Dermis blood vessel endothelial cell (primary cell): ENCODE results near the gene MED15. TPM values are rescaled to one million over a fixed set of nuclear protein-coding genes. Genes with fewer than 3 reads are reported as not detected.
"Not testable (repeated sequence)": the region's sequence is repeated elsewhere in the genome, so short reads cannot be mapped to it uniquely, and the experiment has no call there.

Experiments
- DNase-seq: peaks from one replicate; pipeline ENCODE4 v3.0.0; 2010
- total RNA-seq: library from RNA; depleted of rRNA; stranded (reverse); fragments of >200 nt; gene quantifications from 2 replicates; pipeline ENCODE4 v1.2.3, GENCODE V29; 2014

Gene MED15
- total RNA-seq, 1 donor from 2014 or later, result 33.0 TPM

GRCh38 chr22:20532256-20532993 is 25.0 kb downstream of the MED15 start:
- DNase-seq, result no peak

DNA sequence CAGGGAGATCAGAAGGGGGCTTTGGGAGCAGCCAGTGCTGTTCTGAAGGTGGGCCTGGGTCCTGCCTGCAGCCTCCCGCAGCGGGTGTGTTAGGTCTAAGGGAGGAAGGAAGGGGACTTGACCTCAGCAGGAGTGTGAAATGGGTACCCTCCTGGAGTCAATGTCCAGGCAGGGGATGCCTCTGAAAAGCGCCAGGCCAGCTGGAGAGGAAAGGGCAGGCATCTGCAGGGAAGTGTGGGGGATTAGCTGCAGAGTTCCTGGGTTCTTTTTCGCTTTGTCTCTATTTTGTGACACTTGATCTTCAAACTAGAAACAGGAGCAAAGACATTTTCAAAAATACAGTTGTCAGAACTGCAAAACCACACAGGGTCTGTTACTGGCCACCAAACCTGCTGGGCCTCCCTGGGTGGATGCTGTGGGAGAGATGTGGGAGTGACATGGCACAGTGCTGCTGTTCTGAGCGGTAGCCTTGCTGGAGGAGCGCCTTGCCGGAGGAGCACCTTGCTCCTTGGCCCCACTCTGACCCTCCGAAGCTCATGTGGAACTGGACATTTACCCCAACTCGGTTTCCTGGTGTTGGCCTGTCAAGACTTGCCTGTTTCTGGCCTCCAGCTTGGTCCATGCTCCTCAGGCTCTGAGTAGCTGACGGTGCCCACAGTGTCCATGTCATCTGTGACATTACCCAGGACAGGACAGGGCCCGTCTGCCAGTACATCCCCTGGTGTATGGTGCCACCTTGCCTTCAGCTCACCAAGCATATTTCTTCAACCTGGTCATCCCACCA is 25.9 kb downstream of the MED15 start:
- DNase-seq, result no peak

DNA sequence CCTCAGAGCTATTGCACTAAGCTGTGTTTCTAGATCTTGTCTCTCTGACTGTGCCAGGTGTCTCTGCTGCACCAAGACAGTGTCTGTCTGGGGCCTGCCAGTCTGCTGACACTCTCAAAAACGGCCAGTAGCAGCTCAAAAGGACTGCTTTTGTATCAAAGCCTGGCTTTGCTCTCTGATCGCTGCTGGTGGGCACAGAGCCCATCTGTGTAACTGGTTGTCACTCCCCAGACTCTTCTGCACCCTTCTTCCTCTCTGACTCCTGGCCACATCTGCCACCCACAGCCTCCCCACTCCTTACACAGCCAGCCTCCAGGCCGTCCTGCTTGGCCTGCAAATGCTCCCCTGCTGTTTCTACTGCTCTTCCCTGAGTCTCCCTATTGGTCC is 26.5 kb downstream of the MED15 start:
- DNase-seq, result no peak

- DNase-seq, result no peak
Measured at GRCh38 chr22:20536590-20537324, 29.3 kb downstream of the MED15 start.

DNA sequence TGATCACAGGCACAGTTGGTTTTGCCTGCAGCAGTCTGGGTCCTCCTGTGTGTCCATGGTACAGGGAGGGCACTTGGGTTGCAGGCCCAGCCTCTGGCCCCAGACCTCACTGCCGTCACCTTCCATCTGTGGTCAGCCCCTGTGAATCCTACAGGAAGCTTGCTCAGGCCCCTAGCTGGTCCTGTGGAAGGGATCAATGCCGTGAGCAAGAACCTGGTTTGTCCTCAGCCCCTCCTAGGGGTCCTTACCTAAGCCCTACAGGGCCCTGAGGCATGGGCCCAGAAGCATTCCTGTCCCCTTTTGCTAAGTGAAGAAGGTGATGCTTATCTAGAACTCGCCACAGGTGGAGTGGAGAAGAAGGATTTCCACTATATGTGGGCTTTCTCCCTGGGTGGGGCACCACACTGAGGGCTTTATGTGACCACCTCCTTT is 29.9 kb downstream of the MED15 start:
- DNase-seq, result no peak

DNA sequence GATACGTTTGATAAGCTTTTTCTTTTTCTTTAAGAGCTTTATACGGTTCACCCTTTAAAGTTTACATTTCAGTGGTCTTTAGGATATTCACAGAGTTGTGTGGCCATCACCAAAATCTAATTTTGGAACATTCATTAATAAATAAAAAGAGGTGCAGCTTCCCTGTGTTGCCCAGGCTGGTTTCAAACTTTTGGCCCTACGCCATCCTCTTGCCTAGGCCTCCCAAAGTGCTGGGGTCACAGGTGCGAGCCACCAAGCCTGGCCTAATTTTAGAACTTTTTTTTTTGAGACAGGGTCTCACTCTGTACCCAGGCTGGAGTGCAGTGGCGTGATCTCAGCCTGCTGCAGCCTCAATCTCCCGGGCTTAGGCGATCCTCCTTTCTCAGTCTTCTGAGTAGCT is 30.6 kb downstream of the MED15 start:
- DNase-seq, result no peak

DNA sequence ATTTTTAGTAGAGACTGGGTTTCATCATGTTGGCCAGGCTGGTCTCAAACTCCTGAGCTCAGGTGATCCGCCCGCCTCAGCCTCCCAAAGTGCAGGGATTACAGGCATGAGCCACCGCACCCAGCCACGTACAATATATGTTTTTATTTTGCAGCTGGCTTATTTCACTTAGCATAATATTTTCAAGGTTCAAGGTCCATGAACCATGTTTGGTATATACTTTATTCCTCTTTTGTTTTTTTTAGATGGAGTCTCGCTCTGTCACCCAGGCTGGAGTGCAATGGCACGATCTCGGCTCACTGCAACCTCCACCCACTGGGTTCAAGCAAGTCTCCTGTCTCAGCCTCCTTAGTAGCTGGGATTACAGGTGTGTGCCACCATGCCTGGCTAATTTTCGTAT is 31.5 kb downstream of the MED15 start:
- DNase-seq, result not testable (repeated sequence)

DNA sequence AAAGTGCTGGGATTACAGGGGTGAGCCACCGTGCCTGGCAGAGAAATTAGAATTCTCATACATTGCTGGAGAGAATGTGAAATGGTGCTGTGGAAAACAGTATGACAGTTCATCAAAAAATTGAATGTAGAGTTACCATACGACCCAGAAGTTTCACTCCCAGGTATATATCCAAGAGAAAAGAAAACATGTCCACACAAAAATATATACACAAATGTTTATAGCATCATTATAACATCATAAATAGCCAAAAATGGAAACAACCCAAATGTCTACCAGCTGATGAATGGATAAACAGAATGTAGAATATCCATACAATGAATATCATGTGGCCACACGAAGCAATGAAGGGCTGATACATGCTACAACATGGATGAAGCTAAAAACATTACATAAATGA is 34.6 kb downstream of the MED15 start:
- no peak for DNase-seq

- DNase-seq, result no peak
Measured at GRCh38 chr22:20542736-20543135, 35.3 kb downstream of the MED15 start.

DNA sequence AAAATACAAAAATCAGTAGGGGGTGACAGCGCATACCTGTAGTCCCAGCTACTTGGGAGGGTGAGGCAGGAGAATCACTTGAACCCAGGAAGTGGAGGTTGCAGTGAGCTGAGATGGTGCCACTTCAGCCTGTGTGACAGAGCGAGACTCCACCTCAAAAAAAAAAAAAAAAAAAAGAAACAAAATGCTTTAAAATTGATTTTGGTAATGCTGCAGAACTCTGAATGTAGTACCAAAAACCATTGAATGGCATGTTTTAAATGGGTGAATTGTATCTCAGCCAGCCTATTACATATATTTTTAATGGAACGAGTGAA is 37.9 kb downstream of the MED15 start:
- DNase-seq, result not testable (repeated sequence)

- no peak for DNase-seq
Measured at GRCh38 chr22:20545681-20546521, 38.5 kb downstream of the MED15 start.

DNA sequence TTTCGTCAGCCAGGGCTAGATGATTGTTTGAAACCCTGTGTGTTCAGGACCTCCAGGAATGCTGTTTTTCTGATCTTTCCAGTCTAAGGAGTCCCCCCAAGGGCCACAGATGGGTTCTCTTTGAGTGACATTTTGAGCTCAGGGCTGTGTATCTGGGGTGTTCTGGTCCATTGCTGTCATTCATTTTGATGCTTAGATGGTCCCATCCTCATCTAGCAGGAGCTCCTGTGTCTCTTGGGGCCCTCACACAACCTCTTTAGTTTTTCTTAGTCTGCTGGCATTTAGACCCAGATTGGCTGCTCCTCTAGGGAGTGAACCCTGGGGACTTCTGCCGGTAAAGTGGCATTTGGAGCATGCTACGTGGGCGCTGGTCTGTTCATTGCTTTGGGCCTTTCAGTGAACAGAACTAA is 39.1 kb downstream of the MED15 start:
- no peak for DNase-seq

DNA sequence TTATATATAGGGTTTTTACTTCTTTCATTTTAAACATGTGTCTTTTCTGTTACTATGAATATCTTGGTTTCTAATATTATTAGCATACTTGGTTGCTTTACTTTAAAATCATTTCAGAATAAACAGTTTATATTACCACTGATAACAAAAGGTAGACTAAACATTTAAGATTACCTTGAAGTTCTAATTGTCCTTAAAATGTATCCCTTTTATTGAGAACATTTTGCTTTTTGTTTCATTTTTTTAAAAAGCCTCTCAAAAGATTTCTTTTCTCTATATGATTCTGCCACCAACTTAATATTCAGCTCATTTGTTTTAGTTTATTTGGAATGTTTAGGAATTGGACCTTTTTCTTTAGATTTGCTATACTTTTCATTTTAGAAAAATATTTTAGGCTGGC is 39.6 kb downstream of the MED15 start:
- no peak for DNase-seq

- DNase-seq, result no peak
Measured at GRCh38 chr22:20548806-20549205, 41.4 kb downstream of the MED15 start.

DNA sequence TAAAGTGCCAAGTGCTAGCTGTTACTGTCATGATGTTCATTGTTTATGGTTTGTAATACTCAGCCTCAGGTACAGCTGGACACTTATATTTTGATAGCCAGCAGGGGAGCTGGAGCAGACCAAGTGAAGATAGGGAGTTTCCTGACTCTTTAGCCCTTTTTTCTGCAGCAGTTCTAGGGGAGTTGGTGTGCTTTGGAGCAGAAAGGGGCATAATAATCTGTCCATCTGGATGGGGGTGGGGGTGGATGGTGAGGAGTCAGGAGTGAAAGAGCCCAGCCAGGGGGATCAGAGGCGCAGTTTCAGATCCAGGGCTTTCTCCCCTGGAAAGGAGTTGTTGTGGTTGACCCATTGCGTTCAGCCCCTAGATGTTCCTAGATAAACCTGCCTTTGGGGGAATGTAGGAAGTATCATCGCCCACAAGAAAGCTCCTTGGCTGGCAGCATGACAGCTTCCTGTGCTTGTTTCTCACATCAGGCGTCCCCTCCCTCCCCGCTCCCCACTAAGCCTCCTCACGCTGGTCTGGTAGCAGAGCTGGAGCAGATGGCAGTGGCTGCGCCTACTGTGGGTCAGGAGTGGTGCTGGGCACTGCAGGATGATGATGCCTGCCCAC is 41.9 kb downstream of the MED15 start:
- peak; percentile 57 for DNase-seq

DNA sequence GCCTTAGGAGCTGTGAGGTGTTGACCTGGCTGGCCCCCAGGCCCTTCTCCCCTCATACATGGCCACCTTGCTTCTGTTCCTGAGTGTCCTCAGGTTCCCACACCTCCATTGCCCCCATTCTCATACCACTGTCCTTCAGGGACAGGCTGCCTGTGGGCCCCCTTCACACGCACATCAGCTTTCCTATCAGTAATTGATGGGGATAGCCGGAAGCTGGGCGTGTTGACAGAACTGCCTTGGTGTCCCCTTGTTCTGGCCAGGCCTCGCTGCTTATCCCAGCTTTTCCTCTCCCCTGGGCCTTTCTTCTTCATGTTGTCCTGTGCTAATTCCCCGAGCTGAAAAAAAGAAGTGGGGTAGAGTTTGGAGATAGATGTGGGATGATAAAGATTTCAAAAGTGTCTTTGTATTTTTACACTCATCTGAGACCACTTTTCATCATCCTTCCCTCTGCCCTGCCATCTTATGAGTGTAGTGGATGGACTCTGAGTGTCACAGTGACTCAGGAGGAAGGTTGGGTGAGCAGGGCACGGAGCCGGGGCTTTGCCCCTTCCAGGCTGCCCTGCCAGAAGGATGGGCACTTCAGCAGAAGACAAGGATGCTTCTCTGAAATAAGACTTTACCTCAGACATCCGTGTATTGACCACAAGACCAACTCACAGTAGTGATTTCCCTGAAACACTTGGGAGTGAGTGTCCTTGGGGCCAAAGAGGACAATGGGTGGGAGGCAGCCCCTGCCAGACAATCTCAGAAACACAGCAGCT is 42.8 kb downstream of the MED15 start:
- DNase-seq, result no peak

DNA sequence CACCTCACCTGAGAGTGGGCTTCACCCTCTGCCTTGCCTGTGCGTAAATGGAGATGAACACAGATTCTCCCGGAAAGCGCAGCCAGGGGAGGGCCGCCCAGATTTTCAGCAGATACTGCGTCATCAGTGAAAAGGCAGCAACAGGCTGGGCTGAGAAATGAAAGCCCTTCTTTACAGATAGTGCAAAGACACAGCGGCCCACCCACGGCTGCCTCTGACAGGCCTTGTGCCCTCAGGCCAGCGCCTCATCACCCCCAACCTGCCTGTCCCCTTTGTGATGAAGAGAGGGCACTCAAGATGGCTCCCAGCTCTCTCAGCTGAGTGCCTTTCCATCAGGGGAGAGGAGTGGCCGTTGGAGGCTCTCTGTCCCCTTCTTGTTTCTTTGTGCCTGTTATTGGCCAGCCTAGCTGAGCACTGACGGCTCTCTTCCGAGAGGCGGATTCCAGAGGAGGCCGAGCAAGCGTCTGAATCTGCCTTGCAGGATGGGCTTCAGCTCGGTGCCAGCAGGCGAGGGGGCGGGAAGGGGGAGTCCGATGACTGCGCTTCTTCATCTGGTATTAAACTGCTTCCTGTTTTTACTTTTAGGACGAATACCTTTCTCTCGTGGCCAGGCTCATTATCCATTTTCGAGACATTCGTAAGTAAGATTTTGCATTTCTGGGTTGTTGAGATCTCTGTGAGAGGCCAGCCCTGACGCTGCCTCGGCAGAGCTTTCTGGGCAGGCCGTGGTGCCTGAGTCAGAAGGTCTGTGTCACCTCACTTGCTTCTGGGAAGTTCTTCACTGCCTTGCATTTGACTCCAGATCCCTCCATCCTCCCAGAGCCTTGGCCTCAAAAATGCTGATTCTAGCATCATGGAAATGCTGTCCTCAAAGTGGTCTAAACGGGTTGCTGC is 43.7 kb downstream of the MED15 start:
- DNase-seq, result peak; percentile 56

GRCh38 chr22:20551805-20552442 is 44.5 kb downstream of the MED15 start:
- peak; percentile 37 for DNase-seq

DNA sequence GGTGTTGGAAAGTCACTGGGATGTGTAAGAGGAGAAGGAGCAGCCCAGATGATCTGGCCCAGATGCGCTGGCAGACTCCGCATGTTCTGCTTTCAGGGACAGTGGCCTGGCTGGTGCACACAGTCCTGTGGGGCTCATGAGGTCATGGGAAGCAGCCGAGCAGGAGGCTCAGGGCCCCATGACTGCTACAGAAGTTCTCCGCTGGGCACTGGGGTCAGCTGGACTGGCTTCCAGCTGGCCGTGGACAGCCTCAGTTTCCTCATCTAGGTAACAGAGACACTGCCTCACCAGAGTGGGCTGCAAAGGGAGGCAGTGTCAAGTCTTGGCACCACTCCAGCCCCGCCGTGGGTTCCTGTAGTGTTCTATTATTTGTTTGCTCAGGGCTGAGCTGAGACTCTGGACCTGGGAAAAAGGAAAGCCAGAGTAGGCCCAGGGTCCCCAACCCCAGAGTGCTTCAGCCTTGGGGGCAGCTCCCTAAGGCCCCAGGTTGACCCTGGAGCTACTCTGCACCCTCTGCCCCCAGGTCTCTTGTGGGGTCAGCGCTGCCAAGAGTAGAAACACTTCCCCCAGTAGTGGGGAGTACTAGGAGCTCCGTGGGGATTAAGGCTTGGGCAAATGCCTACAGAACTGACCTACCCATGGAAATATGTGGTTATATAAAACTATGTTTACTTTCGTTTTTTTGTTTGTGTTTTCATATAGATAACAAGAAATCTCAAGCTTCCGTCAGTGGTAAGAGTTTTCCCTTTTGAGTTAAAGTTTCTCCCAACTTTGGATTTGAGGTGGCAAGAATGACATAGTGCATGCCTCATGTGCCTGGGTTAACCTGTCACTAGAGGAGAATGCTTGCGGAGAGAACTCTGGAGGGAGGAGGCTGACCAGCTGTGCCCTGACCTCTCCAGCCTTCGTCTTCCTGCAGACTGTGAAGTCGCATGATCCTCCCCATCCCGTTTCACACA is 45.3 kb downstream of the MED15 start:
- DNase-seq, result peak; percentile 90
